Measurements from ENCODE around the gene HS3ST3A1.
A peak's percentile ranks its signal among the peaks of the same experiment; 100 is the strongest.
"Not testable (repeated sequence)": the region's sequence is repeated elsewhere in the genome, so short reads cannot be mapped to it uniquely, and the experiment has no call there.

Gene HS3ST3A1

DNA sequence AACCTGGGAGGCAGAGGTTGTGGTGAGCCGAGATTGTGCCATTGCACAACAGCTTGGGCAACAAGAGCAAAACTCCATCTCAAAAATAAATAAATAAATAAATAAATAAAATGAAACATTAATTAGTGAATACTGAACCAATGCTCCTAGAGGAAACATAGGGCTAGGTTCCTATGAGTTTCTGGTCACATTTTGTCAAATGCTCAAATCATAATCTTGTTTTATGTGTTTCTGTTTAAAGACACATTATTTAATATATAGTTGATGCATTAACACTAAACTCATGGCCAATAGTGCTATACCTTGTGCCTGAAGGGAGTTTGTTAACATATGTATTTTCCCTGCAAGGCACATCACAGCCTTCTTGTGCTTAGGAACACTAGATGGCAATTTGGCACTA, 66.8 kb downstream of the HS3ST3A1 start:
- no peak for DNase-seq

DNA sequence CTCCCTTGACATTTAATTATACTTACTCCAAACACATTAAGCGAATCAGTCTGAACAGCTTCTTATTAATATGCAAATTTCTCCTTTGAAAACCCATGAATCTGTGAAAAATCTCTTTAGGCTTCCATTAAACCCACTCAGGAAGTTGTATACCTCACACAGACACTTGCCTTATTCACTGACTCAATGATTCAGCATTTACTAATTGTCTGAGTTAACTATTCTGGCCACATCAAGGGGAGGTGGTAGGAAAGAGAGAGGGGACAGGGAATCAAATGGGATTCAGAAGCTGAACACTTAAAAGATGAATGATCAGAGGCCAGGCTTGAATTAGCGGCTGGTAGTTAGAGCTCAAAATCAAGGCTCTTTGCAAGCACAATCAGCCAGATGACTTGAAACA, 70.0 kb downstream of the HS3ST3A1 start:
- no peak for DNase-seq

DNA sequence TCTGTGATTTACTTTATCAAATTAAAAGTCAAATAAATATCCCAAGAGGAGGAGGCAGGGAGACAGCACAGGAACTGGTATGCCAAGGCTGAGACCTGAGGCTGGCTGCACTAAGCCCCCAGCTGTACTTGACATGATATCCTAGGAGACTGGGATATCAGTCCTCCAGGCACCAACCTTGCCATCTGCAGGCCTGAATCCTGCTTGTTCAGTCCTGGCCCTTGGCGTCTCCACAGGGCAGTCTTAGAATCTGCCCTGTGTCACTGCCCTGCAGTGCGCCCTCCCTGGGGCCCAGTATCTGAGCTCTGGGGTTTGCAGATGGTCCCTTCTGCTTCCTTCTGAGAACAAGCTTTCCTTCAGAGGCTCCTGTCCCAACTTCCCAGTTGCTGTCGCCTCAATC, 75.9 kb downstream of the HS3ST3A1 start:
- DNase-seq = no peak

DNA sequence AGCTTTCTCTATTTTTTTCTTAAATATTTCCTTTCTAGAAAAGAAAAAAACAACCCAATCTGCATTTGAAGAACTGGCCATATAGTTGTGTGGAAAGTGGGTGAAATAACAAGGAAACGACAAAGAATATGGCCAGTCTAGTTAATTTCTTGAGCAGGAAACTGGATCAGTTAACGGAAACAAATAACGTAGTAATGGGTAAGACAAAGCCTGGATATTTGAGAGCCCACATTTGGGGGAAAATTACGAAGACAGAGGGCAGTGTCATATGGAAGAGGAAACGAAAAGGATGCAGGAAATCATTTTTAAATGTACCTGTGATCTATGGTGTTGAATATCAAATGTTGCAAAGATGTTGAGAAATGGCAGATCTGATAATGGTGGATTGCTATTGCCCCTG, 78.6 kb downstream of the HS3ST3A1 start:
- DNase-seq = no peak

DNA sequence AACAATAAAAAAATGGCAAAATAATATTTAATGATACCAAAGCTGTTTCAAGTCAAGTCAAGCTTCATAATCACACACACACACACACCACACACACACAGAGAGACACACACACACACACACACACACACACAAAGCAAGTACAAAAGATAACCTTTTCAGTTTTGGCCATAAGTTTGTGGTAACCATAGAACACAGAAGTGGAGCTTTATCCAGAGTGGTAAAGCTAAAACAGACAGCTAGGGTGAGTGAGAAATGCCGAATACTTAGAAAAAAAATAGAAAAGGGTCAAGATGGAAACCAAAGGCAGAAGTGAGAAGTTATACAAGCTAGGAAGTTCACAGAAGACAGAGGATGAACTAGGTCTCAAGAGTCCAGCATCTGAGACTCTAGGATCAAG, 79.0 kb downstream of the HS3ST3A1 start:
- DNase-seq = peak; percentile 39

DNA sequence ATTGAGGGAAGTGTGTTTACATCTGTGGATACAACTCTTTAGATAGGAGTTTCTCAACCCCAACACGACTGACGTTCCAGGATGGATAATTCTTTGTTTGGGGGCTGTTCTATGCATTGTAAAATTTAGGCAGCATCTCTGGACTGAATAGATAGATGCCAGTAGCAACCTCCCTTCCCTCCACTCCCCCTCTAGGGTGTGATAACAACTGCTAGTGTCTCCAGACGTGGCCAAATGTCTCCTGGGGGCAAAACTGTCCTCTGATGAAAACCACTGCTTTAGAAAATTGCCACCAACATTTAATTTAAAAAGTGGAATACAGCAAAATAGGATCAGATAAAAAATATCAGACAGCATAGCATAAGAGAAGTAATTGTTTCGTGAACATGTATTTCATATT, 79.9 kb downstream of the HS3ST3A1 start:
- no peak for DNase-seq

DNA sequence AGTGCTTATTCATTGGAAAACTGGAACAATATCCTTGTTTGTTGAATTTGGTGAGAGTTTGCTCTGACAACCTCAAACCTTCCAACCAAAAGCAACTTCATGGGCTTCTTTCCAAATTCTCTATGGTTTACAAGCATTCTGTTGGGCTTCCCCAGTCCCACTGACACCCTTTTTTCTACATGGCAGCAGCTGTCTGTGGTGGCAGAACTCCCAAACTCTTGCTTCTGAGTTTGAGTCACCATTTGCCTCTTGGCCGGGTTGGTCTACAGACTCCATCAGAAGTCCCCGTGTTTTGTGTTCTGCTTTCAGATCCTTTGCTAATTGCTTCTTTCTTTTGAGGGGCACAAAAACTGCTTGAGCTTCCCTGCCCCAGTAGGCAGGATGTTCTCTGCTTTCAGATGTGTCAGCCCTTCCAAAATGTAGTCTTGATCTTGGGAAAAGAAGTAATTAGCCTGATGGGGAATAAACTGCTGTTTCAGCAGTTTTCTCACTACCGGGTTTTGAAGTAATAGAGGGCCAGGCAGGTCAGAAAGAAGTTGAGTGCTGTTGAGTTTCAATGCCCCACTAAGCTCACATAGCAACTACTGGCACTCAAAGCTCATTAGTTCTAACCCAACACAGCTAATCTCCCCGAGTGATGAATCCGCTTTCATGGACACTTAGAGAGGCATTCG, 80.7 kb downstream of the HS3ST3A1 start:
- DNase-seq = peak; percentile 34

DNA sequence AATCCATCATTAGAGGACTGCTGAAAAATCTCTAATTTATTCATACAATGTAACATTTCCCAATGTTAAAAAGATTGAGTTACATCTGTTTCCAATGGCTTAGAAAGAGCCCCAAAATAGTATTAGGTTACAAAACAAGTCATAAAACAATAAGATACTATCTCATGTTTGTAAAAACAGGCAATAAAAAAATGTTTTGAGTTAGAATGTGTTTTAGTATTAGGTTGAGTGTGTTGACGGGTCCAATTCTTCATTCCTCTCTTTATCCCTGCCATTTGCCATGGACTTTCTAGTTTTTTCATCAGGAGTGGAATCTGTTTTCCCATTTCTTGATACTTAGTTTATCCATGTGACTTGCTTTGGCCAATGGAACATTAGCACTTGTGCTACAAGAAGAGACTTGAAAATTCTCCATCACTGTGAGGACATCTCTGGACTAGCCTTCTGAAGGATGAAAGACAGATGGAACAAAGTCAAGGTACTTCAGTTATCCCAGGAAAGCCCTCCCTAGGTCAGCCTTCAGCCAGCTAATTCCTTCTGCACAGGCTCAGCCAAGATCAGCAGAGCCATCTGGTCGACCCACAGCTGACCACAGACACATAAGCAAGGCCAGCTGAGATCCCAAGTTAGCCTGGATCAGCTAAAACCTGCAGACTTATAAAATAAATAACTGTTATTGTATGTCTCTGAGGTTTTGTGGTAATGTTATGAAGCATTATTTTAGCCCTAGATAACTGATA, 83.3 kb downstream of the HS3ST3A1 start:
- DNase-seq = no peak

DNA sequence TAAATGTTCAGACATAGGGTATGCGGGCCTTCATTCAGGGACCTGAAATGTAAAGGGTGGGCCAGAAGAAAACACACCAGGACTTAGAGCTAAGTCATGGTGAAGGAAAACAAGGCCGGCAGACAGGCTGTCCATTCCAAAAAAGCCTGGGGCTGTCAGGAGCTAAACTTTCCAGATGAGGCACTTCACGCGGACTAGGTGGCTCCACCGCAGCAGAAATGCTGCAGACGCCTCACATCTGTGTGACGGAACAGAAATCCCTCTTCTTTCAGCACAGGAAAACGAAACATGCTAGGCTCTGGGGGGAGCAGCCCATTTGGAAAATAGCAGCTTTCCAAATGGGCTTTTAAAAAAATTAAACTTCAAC, 88.7 kb downstream of the HS3ST3A1 start:
- DNase-seq = no peak

DNA sequence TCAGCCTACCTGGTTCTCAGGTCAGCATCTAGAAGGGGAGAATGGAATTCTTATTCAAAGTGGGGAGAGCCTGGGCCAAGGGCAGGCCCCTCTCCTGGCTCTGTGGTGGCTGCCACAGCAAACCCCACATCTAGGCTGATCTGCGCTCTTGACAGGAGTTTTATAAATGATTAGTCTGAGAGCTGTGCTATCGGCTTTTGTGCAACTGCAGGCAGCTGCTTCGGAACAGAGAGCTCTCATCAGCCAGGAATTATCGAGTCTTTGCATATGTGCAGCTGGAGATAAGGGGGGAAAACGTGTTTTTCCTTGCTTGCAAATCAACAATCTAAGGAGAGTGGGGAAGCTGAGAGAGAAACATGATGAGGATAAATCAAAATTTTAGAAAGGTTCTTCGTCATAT, 91.7 kb downstream of the HS3ST3A1 start:
- no peak for DNase-seq

DNA sequence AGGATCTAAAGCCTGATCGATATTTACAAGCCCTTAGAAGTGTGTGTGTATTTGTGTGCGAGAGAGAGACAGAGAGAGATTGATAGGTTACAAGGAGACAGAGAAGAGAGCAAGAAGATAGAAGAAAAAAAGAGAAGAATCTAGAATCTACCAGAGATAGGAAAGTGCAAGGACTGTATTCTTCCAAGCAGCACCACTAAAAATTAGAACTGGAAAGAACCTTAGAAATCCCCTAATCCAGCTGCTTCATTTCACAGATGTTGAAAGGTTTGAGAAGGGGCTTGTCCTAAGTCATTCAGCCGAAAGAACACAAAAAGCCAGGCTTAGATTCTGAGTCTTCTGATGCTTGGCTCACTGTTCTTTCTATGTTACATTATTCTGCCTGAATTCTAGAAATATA, 92.2 kb downstream of the HS3ST3A1 start:
- no peak for DNase-seq

DNA sequence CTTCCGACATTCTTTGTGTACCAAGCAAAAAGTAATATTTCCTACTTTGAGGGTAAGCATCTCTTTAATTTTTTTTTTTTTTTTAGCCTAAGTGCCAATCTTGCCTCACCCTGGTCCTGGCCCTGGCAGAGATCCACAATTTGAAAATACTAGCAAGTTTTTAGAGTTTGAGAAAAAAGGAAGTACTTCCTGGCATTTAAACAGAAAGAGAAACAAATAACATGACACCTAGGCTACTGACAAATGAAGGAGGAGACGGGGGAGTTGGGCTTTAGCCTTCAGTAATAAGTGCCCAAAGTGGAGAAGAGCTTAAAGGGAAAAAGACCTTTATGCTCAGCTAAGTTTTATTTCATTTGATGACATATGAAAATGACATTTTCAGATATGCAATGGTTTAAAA, 92.8 kb downstream of the HS3ST3A1 start:
- peak; percentile 18 for DNase-seq

DNA sequence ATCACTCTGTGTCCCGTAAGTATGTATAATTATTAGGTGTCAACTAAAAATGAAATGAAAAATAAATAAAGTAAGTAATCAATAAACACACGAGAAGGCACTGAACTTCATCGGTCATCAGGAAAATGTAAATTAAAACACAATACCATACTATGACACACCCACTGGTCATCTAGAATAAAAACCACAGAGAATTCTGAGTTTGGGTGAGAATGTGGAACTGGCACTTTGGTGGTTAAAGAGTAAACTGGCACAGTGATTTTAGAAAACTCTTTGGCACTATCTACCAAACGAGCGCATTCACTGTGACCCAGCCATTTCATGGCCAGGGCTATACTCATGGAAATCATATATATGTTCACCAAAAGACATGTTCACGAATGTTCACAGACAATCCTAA, 98.2 kb downstream of the HS3ST3A1 start:
- DNase-seq = no peak

DNA sequence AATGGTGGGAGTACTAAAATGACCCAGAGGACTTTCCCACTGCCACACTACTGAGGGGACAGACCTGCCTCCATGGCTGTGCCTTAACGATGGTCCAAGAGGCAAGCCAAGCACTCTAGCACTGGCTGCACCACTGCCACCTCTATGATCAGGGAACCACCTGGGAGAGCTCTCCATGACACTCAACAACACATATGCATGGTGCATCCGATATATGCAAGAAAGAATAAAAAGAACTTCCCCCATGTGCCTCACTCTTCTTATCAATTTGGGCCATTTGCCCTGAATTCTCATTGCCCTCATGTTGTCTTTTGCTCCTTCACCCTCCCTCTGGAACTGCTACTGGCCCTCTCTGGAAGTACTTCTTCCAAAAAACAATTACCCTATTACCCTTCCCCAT, 99.5 kb downstream of the HS3ST3A1 start:
- DNase-seq = no peak

DNA sequence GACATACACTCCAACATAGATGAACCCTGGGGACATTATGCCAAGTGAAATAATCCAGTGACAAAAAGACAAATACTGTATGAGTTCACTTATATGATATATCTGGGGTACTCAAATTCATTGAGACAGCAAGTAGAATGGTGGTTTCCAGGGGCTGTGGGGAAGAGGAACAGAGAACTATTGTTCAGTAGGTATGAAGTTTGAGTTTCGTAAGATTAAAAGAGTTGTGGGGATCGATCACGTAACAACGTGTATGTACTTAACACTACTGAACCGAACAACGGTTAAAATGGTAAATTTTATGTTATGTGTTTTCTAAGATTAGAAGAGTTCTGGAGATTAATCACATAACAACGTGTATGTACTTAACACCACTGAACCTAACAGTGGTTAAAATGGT, 100.8 kb downstream of the HS3ST3A1 start:
- peak; percentile 10 for DNase-seq

DNA sequence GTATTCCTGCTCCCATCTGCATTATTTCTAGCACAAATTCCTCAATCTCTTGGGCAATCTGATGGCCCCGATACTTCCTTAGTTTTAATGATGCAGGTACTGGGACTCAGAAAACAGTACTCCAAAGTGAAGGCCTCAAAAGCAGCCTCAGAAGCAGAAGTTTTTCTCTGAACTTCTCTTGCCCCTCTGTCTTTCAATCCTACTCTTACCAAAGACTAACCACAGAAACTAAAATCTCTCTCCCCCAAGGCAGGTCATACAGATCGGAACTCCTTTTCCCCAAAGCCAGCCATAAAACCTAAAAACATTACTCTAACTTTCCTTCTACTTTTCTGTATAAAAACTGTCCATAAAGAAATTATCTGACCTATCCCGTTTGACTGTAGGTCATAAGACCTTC, 103.5 kb downstream of the HS3ST3A1 start:
- DNase-seq = peak; percentile 66

DNA sequence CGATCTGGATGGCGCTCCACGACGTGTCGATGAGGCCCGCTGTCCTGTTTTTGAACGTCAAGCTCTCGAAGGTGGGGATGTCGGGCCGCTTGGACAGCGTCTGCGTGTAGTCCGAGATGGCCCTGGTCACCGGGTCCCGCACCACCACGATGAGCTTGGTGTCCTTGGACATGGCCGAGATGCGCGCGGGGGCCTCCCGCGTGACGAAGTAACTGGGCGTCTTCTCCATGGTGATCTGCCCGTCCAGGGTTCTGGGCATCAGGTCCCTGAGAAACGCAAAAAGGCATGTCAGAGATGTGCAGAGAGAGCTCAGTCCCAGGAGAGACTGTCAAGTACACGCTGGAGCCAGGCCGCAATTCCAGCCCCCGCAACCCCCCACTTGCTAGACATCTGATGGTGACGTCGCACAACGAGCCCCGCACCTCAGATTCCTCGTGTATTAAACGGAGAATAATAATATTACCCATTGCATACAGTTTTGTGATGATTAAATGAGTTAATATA, 105.1 kb downstream of the HS3ST3A1 start:
- not testable (repeated sequence) for DNase-seq

DNA sequence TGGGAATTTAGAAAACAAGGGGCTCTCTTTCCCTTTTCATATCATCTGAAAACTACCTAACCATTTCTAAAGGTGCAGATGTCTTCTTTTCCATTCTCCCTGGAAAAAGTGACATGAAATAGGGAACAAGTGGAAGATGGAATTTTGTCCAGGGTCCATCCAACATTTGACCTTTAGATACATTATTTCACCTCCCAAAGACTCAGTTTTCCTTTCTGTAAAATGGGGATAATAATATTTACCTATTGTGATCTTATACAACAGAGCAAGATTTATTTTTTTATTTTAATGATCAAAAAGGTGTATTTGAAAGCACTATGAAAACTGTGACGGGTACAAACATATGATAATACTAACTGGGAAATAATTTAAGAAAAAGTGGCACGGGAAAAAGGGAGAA, 106.3 kb downstream of the HS3ST3A1 start:
- no peak for DNase-seq

DNA sequence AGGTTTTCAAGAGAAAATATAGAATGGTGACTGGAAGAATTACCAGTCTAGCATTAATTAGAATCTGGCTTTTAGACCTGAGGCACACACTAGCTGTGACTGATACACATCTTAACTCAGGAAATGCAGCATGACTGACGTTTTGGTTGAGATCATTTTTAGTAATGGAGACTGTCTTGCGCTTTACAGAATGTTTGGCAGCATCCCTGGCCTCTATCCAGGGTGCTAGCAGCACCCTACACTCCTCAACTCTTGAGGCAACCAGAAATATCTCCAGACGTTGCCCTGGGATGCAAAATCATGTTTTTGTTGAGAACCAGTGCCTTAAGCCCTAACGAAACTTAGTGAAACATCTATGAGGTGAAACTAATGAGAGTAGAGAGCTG, 109.0 kb downstream of the HS3ST3A1 start:
- DNase-seq = no peak

DNA sequence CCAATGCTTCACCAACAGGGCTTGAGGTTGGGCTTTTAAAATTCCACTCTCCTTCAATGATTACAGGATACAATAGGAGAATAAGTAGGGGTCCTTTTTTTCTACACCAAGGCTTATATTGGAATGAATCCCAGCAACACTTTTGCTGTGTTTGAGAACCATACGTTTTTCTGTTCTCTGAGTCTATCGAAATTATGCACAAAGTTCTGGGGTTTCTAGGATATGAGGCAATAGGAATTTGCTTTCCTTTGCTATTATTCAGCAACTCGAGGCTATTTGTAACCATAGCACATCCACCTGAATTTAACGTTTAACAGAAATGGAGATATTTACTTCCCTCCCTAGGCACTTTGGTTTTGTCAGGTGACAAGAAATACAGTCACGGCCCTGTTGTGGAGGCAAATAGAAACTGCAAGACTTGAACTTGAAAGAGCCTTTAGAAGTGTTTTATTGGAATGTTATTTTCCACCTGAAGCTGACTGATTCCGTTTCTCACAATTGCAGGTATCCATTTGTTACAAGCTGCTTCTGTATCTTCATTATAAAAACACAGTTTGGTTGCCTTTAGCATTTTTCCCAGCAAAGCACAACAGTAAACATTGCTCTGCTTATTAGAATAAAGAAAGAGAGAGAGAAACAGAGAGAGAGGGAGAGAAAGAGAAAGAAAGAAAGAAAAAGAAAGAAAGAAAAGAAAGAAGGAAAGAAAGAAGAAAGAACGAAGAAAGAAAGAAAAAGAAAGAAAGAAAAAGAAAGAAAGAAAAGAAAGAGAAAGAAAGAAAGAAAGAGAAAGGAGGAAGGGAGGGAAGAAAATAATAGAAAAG, 109.6 kb downstream of the HS3ST3A1 start:
- no peak for DNase-seq

DNA sequence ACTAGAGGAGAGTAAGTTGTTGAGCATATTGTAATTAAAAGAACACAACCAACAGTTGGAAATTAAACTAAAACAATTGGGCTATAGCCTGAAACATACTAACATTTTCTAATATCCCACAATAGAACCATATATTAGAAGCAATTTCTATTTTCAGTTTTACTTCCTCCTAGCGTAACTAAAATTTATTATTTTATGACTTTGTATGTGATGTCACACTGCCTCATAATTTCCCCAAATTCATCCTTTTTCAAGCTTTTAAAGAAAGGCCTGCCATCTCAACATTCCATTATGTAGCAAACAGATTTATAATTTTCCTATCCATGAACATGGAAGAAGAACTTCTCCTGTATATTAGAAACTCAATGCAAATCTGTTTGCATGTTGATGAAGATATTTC, 110.2 kb downstream of the HS3ST3A1 start:
- no peak for DNase-seq

DNA sequence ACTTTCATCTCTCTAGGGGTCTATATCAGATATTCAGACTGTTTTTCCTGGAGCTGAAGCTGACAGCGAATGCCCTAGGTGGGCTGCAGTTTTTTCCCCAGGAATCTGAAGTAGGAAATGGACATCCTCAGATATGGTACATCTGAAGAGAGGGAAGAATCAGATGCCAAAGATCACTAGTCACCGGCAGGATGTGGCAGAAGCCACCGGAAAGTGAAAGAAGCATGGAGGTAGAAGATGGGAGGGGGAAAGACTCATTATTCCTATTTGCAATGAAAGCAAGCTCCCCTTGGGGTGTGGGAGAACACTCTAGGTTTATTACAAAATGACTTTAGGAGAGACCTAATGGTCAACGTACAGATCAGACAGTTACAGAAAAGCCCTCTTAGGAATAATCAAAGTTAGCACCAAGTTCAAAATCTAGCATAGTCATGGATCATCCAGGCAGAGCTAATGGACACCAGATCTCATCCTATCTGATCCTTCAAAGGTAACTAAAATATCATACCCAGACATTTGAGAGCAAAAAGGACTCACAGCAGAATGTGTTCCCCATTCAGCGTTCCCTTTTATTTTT, 110.7 kb downstream of the HS3ST3A1 start:
- DNase-seq = no peak

DNA sequence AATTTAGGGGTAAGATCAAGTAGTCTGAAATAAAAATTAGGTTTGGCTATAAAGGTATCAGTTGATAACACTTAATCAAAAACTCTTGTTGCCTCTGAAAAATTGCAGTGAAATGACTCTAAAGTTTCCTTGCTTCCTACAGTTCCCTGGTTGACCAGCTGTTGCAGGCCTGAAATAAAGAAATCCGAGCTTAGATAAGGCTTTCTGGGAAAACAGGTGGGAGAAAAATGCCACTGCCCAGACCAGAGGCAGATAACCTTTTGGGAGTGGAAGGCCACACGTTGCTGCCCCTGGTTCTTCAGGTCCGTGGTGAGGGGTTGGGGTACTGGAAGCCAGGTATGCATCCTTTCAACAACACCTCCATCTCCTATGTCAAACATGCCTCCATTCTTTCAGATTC, 111.3 kb downstream of the HS3ST3A1 start:
- DNase-seq = no peak

DNA sequence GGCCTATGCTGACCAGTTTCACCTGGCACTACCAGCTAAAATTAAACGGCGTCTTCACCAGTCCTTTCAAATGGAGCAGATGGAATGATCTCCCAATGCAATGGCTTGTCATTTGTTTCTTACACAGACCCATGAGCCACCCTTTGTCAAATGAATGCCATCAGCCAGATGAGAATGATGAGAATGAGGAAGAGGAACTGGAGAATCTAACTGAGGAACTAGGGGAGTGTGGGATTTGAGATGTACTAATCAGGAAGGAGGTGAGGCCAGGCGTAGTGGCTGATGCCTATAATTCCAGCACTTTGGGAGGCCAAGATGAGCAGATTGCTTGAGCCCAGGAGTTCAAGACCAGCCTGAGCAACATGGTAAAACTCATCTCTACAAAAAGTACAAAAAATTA, 116.4 kb downstream of the HS3ST3A1 start:
- peak; percentile 73 for DNase-seq

All from MV-4-11 (cell line).